Activated CD4-positive, alpha-beta memory T cell treated with anti-CD3 and anti-CD28 coated beads, Interleukin-2, amount 10 ng/mL, durations not matched to agents 7 days and 5 days (primary cell): ENCODE measurements around the gene TEAD1. TPM values are rescaled to one million over a fixed set of nuclear protein-coding genes. Genes with fewer than 3 reads are reported as not detected.

Experiments used
- CTCF ChIA-PET: fragments of 350-600 bp; sonication (Branson Sonifier 250); formaldehyde crosslinking; loops from one replicate; lab custom pipeline; 2021; ENCODE audit warnings: antibody characterized with exemption, inconsistent platforms; lab: Charles Lee
- POLR2A ChIA-PET: fragments of 350-600 bp; sonication (Branson Sonifier 250); formaldehyde crosslinking; loops from one replicate; lab custom pipeline; 2021; ENCODE audit warnings: antibody characterized with exemption; lab: Charles Lee
- DNase-seq: peaks from one replicate; pipeline ENCODE4 v3.0.0-alpha.2; 2020
- H3K27ac Mint-ChIP-seq: one replicate; pipeline ENCODE4 v1.8.0; 2021; ENCODE audit warnings: mild to moderate bottlenecking, mixed read lengths
- H3K27me3 Mint-ChIP-seq: one replicate; pipeline ENCODE4 v1.8.0; 2021; ENCODE audit warnings: mixed read lengths
- H3K36me3 Mint-ChIP-seq: one replicate; pipeline ENCODE4 v1.8.0; 2021; ENCODE audit warnings: low read depth, mixed read lengths
- H3K4me1 Mint-ChIP-seq: one replicate; pipeline ENCODE4 v1.8.0; 2021; ENCODE audit warnings: mixed read lengths
- H3K4me3 Mint-ChIP-seq: one replicate; pipeline ENCODE4 v1.8.0; 2021; ENCODE audit warnings: mild to moderate bottlenecking, mixed read lengths
- H3K9me3 Mint-ChIP-seq: one replicate; pipeline ENCODE4 v1.8.0; 2021; ENCODE audit warnings: mixed read lengths
- total RNA-seq, 2 experiments: library from RNA; stranded (reverse); gene quantifications; one replicate each; pipeline ENCODE4 v1.2.3, GENCODE V29; 2021

Gene TEAD1
- total RNA-seq, 2 experiments from 2014 or later = 0.98 to 1.0 TPM

GRCh38 chr11:12642040-12642439 is 32.2 kb upstream of the TEAD1 start:
- Mint-ChIP-seq H3K4me3 (no peak overlapping the region), H3K9me3 (no peaks in the 10 kb centered on the region), H3K4me1 (no peaks in the 10 kb centered on the region), H3K27me3 (peaks cover 1% of the 10 kb centered on the region), H3K27ac (no peak overlapping the region), H3K36me3 (peaks cover 2% of the 10 kb centered on the region)
- POLR2A ChIA-PET = no interaction called here
- CTCF ChIA-PET = no interaction called here
- DNase-seq = no peak

DNA sequence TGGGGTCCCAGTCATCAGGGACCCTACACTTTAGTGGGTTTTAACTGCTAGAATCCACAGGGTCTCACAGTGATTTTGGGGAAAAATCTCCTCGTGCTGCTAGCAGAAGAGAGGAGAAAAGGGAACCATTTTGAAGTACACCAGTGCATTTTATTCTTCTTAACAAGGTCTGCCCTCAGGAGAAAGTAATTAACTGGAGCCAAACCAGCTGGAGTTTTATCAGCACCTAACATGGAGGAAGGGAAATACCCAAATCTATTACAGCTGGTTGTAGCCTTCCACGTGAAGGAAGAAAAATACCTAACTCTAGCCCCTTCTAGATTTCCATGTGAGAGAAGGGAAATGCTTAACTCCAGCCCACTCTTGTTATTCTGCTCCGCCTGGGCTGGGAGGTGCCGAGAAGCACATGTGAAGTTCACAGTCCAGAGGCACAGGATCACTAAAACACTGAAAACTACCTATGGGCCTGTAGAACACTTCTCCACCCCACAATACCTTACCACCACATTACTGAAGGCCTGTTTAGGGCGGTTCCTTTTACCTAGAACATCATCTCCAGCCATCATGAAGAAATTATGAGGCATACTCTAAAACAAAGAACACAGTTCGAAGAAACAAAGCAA is 31.3 kb upstream of the TEAD1 start:
- ChIA-PET CTCF (no interaction called here), POLR2A (no interaction called here)
- H3K4me3 Mint-ChIP-seq = no peak overlapping the region
- H3K27ac Mint-ChIP-seq = no peak overlapping the region
- peaks cover 2% of the 10 kb centered on the region for H3K36me3 Mint-ChIP-seq
- no peak for DNase-seq
- H3K4me1 Mint-ChIP-seq = no peaks in the 10 kb centered on the region
- H3K27me3 Mint-ChIP-seq = peaks cover 1% of the 10 kb centered on the region
- no peaks in the 10 kb centered on the region for H3K9me3 Mint-ChIP-seq

DNA sequence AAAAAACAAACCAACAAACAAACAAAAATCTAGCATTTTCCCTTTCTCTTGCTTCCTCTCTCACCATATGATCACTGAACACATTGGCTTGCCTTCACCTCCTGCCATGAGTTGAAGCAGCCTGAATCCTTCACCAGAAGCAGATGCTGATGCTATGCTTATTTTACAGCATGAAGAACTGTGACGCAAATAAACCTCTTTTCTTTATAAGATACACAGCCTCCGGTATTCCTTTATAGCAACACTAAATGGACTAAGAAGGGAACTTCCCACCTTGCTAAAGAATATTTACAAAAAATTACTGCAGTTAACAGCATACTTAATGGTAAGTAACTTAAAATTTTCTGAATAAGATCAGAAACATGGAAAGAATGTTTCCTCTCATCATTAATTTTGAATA is 27.7 kb upstream of the TEAD1 start:
- Mint-ChIP-seq H3K27me3 (peaks cover 1% of the 10 kb centered on the region), H3K9me3 (no peaks in the 10 kb centered on the region), H3K27ac (no peak overlapping the region), H3K36me3 (no peaks in the 10 kb centered on the region), H3K4me3 (no peak overlapping the region), H3K4me1 (no peaks in the 10 kb centered on the region)
- no peak for DNase-seq
- ChIA-PET POLR2A (no interaction called here), CTCF (no interaction called here)

- no peaks in the 10 kb centered on the region for H3K4me1 Mint-ChIP-seq
- H3K36me3 Mint-ChIP-seq = no peaks in the 10 kb centered on the region
- H3K4me3 Mint-ChIP-seq = no peak overlapping the region
- no peak overlapping the region for H3K27ac Mint-ChIP-seq
- ChIA-PET CTCF (interaction anchor here (2.2 kb wide), 1 partner anchor 323 kb away, joined by 8 read pairs; no protein-coding TSS in a partner anchor), POLR2A (no interaction called here)
- peaks cover 3% of the 10 kb centered on the region for H3K9me3 Mint-ChIP-seq
- H3K27me3 Mint-ChIP-seq = peaks cover 5% of the 10 kb centered on the region
- no peak for DNase-seq
Observed at GRCh38 chr11:12653729-12654128, 20.5 kb upstream of the TEAD1 start.

DNA sequence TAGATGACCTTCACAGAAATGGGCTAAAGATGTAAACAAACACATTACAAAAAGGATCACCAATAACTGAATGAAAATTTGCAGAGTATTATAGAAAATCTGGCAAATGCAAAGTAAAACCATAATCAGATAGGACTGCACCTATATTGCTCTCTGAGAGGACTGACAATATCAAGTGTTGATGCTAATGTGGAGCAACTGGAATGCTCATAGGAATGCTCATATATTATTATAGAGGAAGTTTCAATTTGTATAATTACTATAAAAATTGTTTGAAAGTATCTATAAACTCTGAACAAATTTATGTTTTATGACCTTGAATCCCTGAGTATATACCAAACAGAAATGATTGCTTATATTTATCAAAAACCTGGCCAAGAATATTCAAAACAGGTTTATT is 18.4 kb upstream of the TEAD1 start:
- H3K27ac Mint-ChIP-seq = no peak overlapping the region
- H3K36me3 Mint-ChIP-seq = no peaks in the 10 kb centered on the region
- no peak for DNase-seq
- no peak overlapping the region for H3K4me3 Mint-ChIP-seq
- CTCF ChIA-PET = no interaction called here
- POLR2A ChIA-PET = no interaction called here
- H3K27me3 Mint-ChIP-seq = peaks cover 18% of the 10 kb centered on the region
- no peaks in the 10 kb centered on the region for H3K4me1 Mint-ChIP-seq
- peaks cover 3% of the 10 kb centered on the region for H3K9me3 Mint-ChIP-seq

GRCh38 chr11:12657336-12657735 is 16.9 kb upstream of the TEAD1 start:
- ChIA-PET CTCF (interaction anchor here (0.7 kb wide), 1 partner anchor 158 kb away, joined by 3 read pairs; no protein-coding TSS in a partner anchor), POLR2A (no interaction called here)
- Mint-ChIP-seq H3K27ac (no peak overlapping the region), H3K27me3 (peaks cover 22% of the 10 kb centered on the region), H3K9me3 (peaks cover 3% of the 10 kb centered on the region), H3K4me3 (no peak overlapping the region), H3K36me3 (no peaks in the 10 kb centered on the region), H3K4me1 (no peaks in the 10 kb centered on the region)
- DNase-seq = no peak

DNA sequence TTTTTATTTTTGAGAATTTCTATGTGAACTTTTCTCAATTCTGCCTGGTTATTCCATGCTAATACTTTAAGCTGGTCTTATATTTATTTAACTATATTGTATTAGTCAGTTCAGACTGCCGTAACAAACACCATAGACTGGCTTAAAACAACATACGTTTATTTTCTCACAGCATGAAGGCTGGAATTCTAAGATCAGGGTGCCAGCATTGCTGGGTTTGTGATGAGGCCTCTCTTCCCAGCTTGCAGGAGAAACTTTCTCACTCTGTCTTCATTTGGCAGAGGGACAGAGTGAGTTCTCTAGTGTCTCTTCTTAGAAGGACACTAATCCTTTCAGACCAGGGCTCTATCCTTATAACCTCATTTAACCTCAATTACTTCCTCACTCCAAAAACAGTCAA is 16.2 kb upstream of the TEAD1 start:
- Mint-ChIP-seq H3K9me3 (peaks cover 3% of the 10 kb centered on the region), H3K4me1 (no peaks in the 10 kb centered on the region), H3K27me3 (peaks cover 26% of the 10 kb centered on the region), H3K4me3 (no peak overlapping the region), H3K36me3 (no peaks in the 10 kb centered on the region), H3K27ac (no peak overlapping the region)
- CTCF ChIA-PET = no interaction called here
- DNase-seq = no peak
- POLR2A ChIA-PET = no interaction called here

DNA sequence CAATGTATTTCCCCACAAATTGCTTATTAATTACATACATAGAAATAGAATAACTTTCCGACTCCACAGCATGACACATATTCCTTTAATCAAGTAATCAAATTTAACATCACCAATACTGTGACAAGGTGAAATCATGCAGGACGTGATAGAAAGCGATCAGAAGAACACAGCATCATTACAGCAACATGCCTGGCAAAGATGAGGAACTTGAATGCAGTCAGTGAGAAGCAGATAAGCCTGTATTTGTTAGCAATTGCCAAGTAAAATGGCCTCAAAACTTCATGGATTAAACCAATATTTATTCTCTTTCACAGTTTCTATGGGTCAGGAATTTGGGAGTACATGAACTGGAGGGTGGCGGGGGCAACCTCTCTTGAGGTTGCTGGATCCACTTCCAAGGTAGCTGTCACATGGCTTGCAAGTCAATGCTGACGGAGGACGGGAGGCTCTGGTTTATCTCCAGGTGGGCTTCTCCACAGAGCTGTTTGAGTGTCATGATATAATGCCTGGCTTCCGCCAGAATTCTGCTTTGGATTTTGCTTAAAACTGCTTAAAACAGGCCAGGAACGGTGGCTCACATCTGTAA is 12.0 kb upstream of the TEAD1 start:
- Mint-ChIP-seq H3K9me3 (no peaks in the 10 kb centered on the region), H3K36me3 (no peaks in the 10 kb centered on the region), H3K4me1 (no peaks in the 10 kb centered on the region), H3K27ac (no peak overlapping the region), H3K27me3 (peaks cover 48% of the 10 kb centered on the region), H3K4me3 (no peak overlapping the region)
- POLR2A ChIA-PET = no interaction called here
- CTCF ChIA-PET = no interaction called here
- DNase-seq = no peak

DNA sequence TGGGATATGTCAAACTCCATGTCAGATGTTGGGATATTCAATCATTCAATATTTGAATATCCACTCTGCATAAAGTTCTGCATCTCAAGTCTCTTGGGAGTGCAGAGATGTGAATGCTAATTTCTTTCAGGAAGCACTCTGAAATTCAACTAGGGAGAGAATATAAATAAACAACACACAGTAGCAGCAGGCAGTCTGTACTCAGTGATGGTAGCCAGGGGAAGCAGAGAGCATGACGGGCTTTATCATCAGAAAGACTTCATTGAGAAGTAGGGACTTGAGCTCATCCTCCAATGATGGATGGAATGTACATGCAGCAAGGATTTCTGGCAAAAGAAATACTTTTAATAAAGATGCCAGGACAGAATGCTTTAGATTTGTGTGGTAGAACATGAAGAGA is 9.8 kb upstream of the TEAD1 start:
- H3K9me3 Mint-ChIP-seq = no peaks in the 10 kb centered on the region
- H3K27me3 Mint-ChIP-seq = peaks cover 60% of the 10 kb centered on the region

DNA sequence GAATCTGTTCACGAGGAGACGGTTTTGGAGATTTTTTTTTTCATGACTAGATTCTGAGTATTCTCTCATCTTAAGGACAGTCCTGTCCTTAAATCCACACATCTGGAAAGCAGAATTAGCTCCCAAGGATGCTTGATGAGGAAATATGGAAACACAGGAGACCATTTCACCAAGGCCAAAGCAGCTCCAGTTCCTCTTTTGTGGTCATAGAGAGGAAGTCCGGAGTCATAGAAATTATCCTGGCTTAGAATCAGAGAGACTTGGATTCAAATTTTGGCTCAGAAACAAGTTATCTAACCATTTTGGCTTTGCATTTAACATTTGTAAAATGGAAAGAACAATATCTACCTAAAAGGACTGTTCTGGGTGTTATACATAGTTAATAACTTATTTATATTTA is 7.3 kb upstream of the TEAD1 start:
- no peaks in the 10 kb centered on the region for H3K36me3 Mint-ChIP-seq
- CTCF ChIA-PET = no interaction called here
- no peaks in the 10 kb centered on the region for H3K4me1 Mint-ChIP-seq
- no peak overlapping the region for H3K27ac Mint-ChIP-seq
- POLR2A ChIA-PET = no interaction called here
- H3K9me3 Mint-ChIP-seq = no peaks in the 10 kb centered on the region
- no peak for DNase-seq
- H3K4me3 Mint-ChIP-seq = no peak overlapping the region
- peaks cover 53% of the 10 kb centered on the region for H3K27me3 Mint-ChIP-seq

More for the DNA sequence above, 9.8 kb upstream of the TEAD1 start:
- H3K36me3 Mint-ChIP-seq = no peaks in the 10 kb centered on the region
- H3K27ac Mint-ChIP-seq = no peak overlapping the region
- ChIA-PET POLR2A (no interaction called here), CTCF (no interaction called here)
- no peak overlapping the region for H3K4me3 Mint-ChIP-seq
- DNase-seq = no peak
- no peaks in the 10 kb centered on the region for H3K4me1 Mint-ChIP-seq

DNA sequence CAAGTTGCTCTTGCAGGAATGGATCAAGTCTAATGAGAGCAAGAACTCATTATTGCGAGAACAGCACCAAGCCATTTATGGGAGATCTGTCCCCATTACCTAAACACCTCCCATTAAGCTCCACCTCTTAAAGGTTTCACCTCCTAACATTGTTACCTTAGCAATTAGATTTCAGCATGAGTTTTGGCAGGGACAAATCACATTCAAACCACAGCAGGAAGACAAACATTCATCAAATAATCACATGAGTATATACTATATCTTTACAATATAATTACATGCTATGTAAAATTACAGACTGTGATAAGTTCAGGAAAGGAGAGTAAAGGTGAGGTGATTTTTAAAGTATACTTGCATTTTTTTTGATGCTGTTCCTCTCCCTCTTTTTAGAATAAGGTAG is 6.6 kb upstream of the TEAD1 start:
- Mint-ChIP-seq H3K27ac (no peak overlapping the region), H3K27me3 (peaks cover 55% of the 10 kb centered on the region), H3K9me3 (no peaks in the 10 kb centered on the region), H3K36me3 (no peaks in the 10 kb centered on the region), H3K4me1 (peaks cover 1% of the 10 kb centered on the region), H3K4me3 (no peak overlapping the region)
- no peak for DNase-seq
- ChIA-PET CTCF (no interaction called here), POLR2A (no interaction called here)

- H3K4me1 Mint-ChIP-seq = peaks cover 2% of the 10 kb centered on the region
- no peak for DNase-seq
- H3K9me3 Mint-ChIP-seq = no peaks in the 10 kb centered on the region
- H3K27ac Mint-ChIP-seq = no peak overlapping the region
- H3K27me3 Mint-ChIP-seq = peaks cover 56% of the 10 kb centered on the region
- CTCF ChIA-PET = no interaction called here
- H3K36me3 Mint-ChIP-seq = no peaks in the 10 kb centered on the region
- POLR2A ChIA-PET = no interaction called here
- H3K4me3 Mint-ChIP-seq = no peak overlapping the region
Observed at GRCh38 chr11:12668166-12668565, 6.1 kb upstream of the TEAD1 start.

DNA sequence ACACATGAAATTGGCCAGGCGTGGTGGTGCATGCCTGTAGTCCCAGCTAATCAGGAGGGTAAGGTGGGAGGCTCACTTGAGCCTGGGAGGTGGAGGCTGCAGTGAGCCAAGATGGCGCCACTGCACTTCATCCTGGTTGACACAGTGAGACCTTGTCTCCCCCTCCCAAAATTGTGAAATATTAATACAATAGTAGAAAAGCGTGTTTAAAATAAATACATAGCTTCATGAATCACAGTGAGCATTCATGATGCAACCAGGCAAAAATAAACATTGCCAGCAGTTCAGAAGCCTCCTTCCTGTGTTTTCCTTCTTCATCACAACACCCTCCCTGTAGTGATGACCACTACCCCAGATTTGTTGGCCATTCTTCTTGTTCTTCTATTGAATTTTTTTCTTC is 4.3 kb upstream of the TEAD1 start:
- Mint-ChIP-seq H3K36me3 (no peaks in the 10 kb centered on the region), H3K9me3 (no peaks in the 10 kb centered on the region), H3K4me1 (peaks cover 7% of the 10 kb centered on the region), H3K27ac (no peak overlapping the region), H3K27me3 (peaks cover 51% of the 10 kb centered on the region), H3K4me3 (no peak overlapping the region)
- no peak for DNase-seq
- ChIA-PET CTCF (interaction anchor here (1.2 kb wide), 1 partner anchor 339 kb away, joined by 3 read pairs; no protein-coding TSS in a partner anchor), POLR2A (no interaction called here)

GRCh38 chr11:12671370-12671769 is 2.9 kb upstream of the TEAD1 start:
- Mint-ChIP-seq H3K4me3 (no peak overlapping the region), H3K27ac (no peak overlapping the region), H3K4me1 (peaks cover 11% of the 10 kb centered on the region), H3K9me3 (no peaks in the 10 kb centered on the region), H3K36me3 (no peaks in the 10 kb centered on the region), H3K27me3 (peaks cover 53% of the 10 kb centered on the region)
- POLR2A ChIA-PET = no interaction called here
- DNase-seq = no peak
- CTCF ChIA-PET = interaction anchor here (0.7 kb wide), 1 partner anchor 216 kb away, joined by 5 read pairs; no protein-coding TSS in a partner anchor
